DMS53 treated with DMSO at 0.1 percent for 48 hours (cell line): ENCODE results near the gene CASKIN2.

Experiments
- DNase-seq: peaks from one replicate; lab custom pipeline; 2025; ENCODE audit not compliant: unreplicated experiment; lab: John Stamatoyannopoulos, UW

Gene CASKIN2

GRCh38 chr17:75515496-75516254, at the start of gene CASKIN2:
Gene CASKIN2 (minus strand): TSS chr17:75515537. CDS start chr17:75513804, 1,733 bp downstream.
- DNase-seq, result peak; percentile 83

GRCh38 chr17:75565066-75565465, 49.7 kb upstream of the CASKIN2 start:
- no peak for DNase-seq

GRCh38 chr17:75564195-75564594, 48.9 kb upstream of the CASKIN2 start:
- no peak for DNase-seq

GRCh38 chr17:75563063-75563758, 47.9 kb upstream of the CASKIN2 start:
- DNase-seq, result no peak

- no peak for DNase-seq
These were observed 46.7 kb upstream of the CASKIN2 start for GRCh38 chr17:75561927-75562603.

GRCh38 chr17:75559958-75560533, 44.7 kb upstream of the CASKIN2 start:
- no peak for DNase-seq

- no peak for DNase-seq
These were observed 43.6 kb upstream of the CASKIN2 start for GRCh38 chr17:75558666-75559530.

GRCh38 chr17:75557852-75558665, 42.7 kb upstream of the CASKIN2 start:
- no peak for DNase-seq

- DNase-seq, result peak; percentile 96
These were observed 41.9 kb upstream of the CASKIN2 start for GRCh38 chr17:75557075-75557851.

- DNase-seq, result no peak
These were observed 40.4 kb upstream of the CASKIN2 start for GRCh38 chr17:75555679-75556153.

GRCh38 chr17:75553295-75554110, 38.2 kb upstream of the CASKIN2 start:
- no peak for DNase-seq

GRCh38 chr17:75552425-75553294, 37.3 kb upstream of the CASKIN2 start:
- DNase-seq, result no peak

GRCh38 chr17:75551266-75551665, 35.9 kb upstream of the CASKIN2 start:
- DNase-seq, result no peak

GRCh38 chr17:75550139-75550465, 34.8 kb upstream of the CASKIN2 start:
- DNase-seq, result peak; percentile 41

- DNase-seq, result peak; percentile 72
These were observed 34.2 kb upstream of the CASKIN2 start for GRCh38 chr17:75549246-75550138.

GRCh38 chr17:75548813-75549212, 33.5 kb upstream of the CASKIN2 start:
- DNase-seq, result no peak
